ENCODE data around the gene CEBPE.

GRCh38 chr14:23136566-23137133 lies 17.6 kb upstream of the CEBPE start:
- TF ChIP-seq CTCF (IDR thresholded peaks at IDR 0.05 in 4 of 5, conservative IDR thresholded peaks at IDR 0.05 in 1 of 5) (no peak), POLR2A (IDR thresholded peaks at IDR 0.05) (no peak)
